Measurements from ENCODE around the gene RTL1.

Gene RTL1

GRCh38 chr14:100868621-100869370, 34.7 kb downstream of the RTL1 start:
- Histone ChIP-seq H3K27ac (no peak overlapping the region), H3K36me3 (ENCODE audit: insufficient read depth, low read length) (no peaks in the 10 kb centered on the region), H3K9ac (ENCODE audit: insufficient read length) (no peak overlapping the region), H3K4me3 (no peak overlapping the region), H3K9me3 (ENCODE audit: low read depth, low read length) (no peaks in the 10 kb centered on the region)
- TF ChIP-seq FOXP2 (optimal IDR thresholded peaks at IDR 0.05; ENCODE audit: control extremely low read depth, extremely low read length, insufficient read depth) (no peak), EZH2 (IDR thresholded peaks at IDR 0.05) (no peak), POLR2AphosphoS5 (IDR thresholded peaks at IDR 0.05; ENCODE audit: borderline replicate concordance, low read depth, low read length) (no peak)
- no peak for DNase-seq (ENCODE audit: low read depth, low spot score)

GRCh38 chr14:100867631-100868315, 35.7 kb downstream of the RTL1 start:
- no peaks in the 10 kb centered on the region for H3K36me3 ChIP-seq (ENCODE audit: insufficient read depth, low read length)
- no peaks in the 10 kb centered on the region for H3K9me3 ChIP-seq (ENCODE audit: low read depth, low read length)
- DNase-seq (ENCODE audit: low read depth, low spot score), result no peak
- H3K9ac ChIP-seq (ENCODE audit: insufficient read length), result no peak overlapping the region
- no peak for TF ChIP-seq FOXP2 (optimal IDR thresholded peaks at IDR 0.05; ENCODE audit: control extremely low read depth, extremely low read length, insufficient read depth)
- H3K27ac ChIP-seq, result no peak overlapping the region
- H3K4me3 ChIP-seq, result no peak overlapping the region

GRCh38 chr14:100866666-100867630, 36.6 kb downstream of the RTL1 start:
- Histone ChIP-seq H3K36me3 (ENCODE audit: insufficient read depth, low read length) (no peaks in the 10 kb centered on the region; the same call in 1 of the 2 replicates), H3K9ac (ENCODE audit: insufficient read length) (no peak overlapping the region), H3K9me3 (ENCODE audit: low read depth, low read length) (no peaks in the 10 kb centered on the region), H3K27ac (no peak overlapping the region), H3K4me3 (no peak overlapping the region)
- TF ChIP-seq POLR2AphosphoS5 (IDR thresholded peaks at IDR 0.05; ENCODE audit: borderline replicate concordance, low read depth, low read length) (no peak), FOXP2 (optimal IDR thresholded peaks at IDR 0.05; ENCODE audit: control extremely low read depth, extremely low read length, insufficient read depth) (no peak), EZH2 (IDR thresholded peaks at IDR 0.05) (no peak)
- no peak for DNase-seq (ENCODE audit: low read depth, low spot score)

GRCh38 chr14:100865682-100866591, 37.6 kb downstream of the RTL1 start:
- no peaks in the 10 kb centered on the region; the same call in 1 of the 2 replicates for H3K36me3 ChIP-seq (ENCODE audit: insufficient read depth, low read length)

GRCh38 chr14:100864960-100865681, 38.4 kb downstream of the RTL1 start:
- DNase-seq (ENCODE audit: low read depth, low spot score), result no peak
- no peak overlapping the region for H3K27ac ChIP-seq
- H3K36me3 ChIP-seq (ENCODE audit: insufficient read depth, low read length), result no peaks in the 10 kb centered on the region; the same call in 1 of the 2 replicates
- no peak overlapping the region for H3K9ac ChIP-seq (ENCODE audit: insufficient read length)
- no peak overlapping the region for H3K4me3 ChIP-seq
- TF ChIP-seq FOXP2 (optimal IDR thresholded peaks at IDR 0.05; ENCODE audit: control extremely low read depth, extremely low read length, insufficient read depth), result no peak
- no peak for TF ChIP-seq POLR2AphosphoS5 (IDR thresholded peaks at IDR 0.05; ENCODE audit: borderline replicate concordance, low read depth, low read length)
- TF ChIP-seq EZH2 (IDR thresholded peaks at IDR 0.05), result no peak
- H3K9me3 ChIP-seq (ENCODE audit: low read depth, low read length), result no peaks in the 10 kb centered on the region

More at GRCh38 chr14:100865682-100866591, 37.6 kb downstream of the RTL1 start:
- Histone ChIP-seq H3K27ac (no peak overlapping the region), H3K9ac (ENCODE audit: insufficient read length) (no peak overlapping the region), H3K9me3 (ENCODE audit: low read depth, low read length) (no peaks in the 10 kb centered on the region), H3K4me3 (no peak overlapping the region)
- no peak for TF ChIP-seq FOXP2 (optimal IDR thresholded peaks at IDR 0.05; ENCODE audit: control extremely low read depth, extremely low read length, insufficient read depth)
- TF ChIP-seq POLR2AphosphoS5 (IDR thresholded peaks at IDR 0.05; ENCODE audit: borderline replicate concordance, low read depth, low read length), result no peak
- no peak for TF ChIP-seq EZH2 (IDR thresholded peaks at IDR 0.05)
- DNase-seq (ENCODE audit: low read depth, low spot score), result no peak

- Histone ChIP-seq H3K27ac (no peak overlapping the region), H3K4me3 (no peak overlapping the region), H3K36me3 (ENCODE audit: insufficient read depth, low read length) (no peaks in the 10 kb centered on the region; the same call in 1 of the 2 replicates), H3K9ac (ENCODE audit: insufficient read length) (no peak overlapping the region), H3K9me3 (ENCODE audit: low read depth, low read length) (no peaks in the 10 kb centered on the region)
- DNase-seq (ENCODE audit: low read depth, low spot score), result no peak
- TF ChIP-seq FOXP2 (optimal IDR thresholded peaks at IDR 0.05; ENCODE audit: control extremely low read depth, extremely low read length, insufficient read depth), result no peak
- no peak for TF ChIP-seq EZH2 (IDR thresholded peaks at IDR 0.05)
- TF ChIP-seq POLR2AphosphoS5 (IDR thresholded peaks at IDR 0.05; ENCODE audit: borderline replicate concordance, low read depth, low read length), result no peak
Observed at GRCh38 chr14:100864206-100864605, 39.3 kb downstream of the RTL1 start.

GRCh38 chr14:100862793-100863192, 40.7 kb downstream of the RTL1 start:
- H3K9me3 ChIP-seq (ENCODE audit: low read depth, low read length), result no peaks in the 10 kb centered on the region
- no peak overlapping the region for H3K27ac ChIP-seq

More at GRCh38 chr14:100862793-100863192, 40.7 kb downstream of the RTL1 start:
- no peak for DNase-seq (ENCODE audit: low read depth, low spot score)
- no peak overlapping the region for H3K9ac ChIP-seq (ENCODE audit: insufficient read length)
- no peak overlapping the region for H3K4me3 ChIP-seq
- no peaks in the 10 kb centered on the region; the same call in 1 of the 2 replicates for H3K36me3 ChIP-seq (ENCODE audit: insufficient read depth, low read length)
- TF ChIP-seq FOXP2 (optimal IDR thresholded peaks at IDR 0.05; ENCODE audit: control extremely low read depth, extremely low read length, insufficient read depth) (no peak), EZH2 (IDR thresholded peaks at IDR 0.05) (no peak), POLR2AphosphoS5 (IDR thresholded peaks at IDR 0.05; ENCODE audit: borderline replicate concordance, low read depth, low read length) (no peak)
